ENCODE measurements around the gene CNBD2.

The CNBD2 gene

DNA sequence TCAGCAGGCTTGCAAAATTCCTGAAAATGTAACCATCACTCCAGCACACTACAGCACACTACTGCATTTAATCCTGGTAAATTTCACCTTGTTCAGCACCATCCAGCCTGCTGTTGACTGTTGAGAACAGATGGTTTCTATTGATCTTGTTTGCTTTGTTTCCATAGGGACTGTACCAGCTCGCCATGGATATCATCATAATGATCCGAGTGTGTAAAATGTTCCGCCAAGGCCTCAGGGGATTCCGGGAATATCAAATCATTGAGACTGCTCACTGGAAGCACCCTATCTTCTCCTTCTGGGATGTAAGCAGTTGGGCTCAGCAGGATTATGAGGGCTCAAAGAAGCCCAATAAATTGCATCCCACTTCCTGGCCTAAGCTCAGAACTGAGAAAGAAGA, 4.1 kb downstream of the CNBD2 start:
- TF ChIP-seq TCF4 (CRISPR knock-in tag; IDR thresholded peaks at IDR 0.05; ENCODE audit: borderline replicate concordance) (peak; percentile 13; the same call in 1 of the 2 replicates), ISL1 (CRISPR knock-in tag; IDR thresholded peaks at IDR 0.05) (no peak)
- peak; percentile 20; the same call in 1 of the 3 replicates for ATAC-seq

DNA sequence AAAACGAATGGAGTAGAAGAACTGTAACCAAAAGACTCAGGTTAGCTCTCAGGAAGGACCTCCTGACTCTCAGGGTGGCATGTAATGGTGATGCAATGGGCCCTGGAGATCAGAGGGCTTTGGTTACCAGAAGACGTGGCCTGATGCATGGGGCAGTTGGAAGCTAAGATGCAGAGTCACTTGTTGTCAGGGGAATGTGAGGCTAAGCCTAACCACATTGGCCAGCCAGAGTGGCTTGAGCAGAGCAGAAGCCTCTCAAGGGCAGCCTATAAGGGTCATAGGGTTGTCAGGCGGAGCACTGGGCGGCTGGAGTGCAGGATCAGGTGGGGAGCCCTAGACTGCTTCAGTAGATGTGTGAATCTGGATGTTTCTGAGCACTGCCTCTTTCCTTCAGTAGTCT, 5.9 kb downstream of the CNBD2 start:
- no peak for TF ChIP-seq ZFP30 (CRISPR knock-in tag; IDR thresholded peaks at IDR 0.05)
- ATAC-seq, result no peak

DNA sequence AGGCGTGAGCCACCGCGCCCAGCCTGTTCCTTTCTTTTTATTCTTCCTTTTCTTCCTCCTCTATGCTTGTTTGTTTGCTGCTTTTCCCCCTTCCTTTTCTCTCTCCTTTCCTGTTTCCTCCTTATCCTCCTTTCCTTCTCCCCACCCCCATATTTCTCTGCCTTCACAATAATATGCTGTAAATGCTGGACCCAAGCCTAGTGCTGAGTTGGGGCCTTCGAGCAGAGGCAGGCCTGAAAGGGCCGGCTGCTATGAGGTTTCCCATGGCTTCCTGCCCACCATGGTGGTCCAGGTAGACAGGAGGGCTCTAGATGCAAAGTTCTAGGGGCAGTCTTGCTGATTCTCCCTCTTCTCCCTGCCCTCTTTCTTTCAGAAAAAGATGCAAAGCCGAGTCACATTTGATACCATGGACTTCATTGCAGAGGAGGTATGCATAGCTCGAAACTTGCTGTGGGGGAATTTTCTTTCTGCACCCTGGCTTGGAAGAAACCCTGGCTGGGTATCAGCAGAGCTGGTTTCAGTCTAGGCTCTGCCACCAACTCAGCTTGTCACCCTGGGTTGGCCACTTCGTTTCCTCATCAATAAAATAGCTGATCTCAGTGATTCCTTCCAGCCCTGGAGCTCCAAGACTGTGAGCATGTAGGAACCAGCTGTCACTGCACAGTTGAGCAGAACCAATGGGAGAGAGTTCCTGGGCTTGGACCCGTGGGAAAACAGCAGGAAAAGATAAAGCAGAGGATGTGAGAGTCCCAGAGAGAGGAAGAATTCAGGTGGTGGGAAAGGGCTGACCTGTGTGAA, 7.4 kb downstream of the CNBD2 start:
- no peak for ATAC-seq
- TF ChIP-seq SNAI2 (CRISPR knock-in tag; IDR thresholded peaks at IDR 0.05) (no peak), ISL1 (CRISPR knock-in tag; IDR thresholded peaks at IDR 0.05) (no peak), PPARA (CRISPR knock-in tag; IDR thresholded peaks at IDR 0.05; ENCODE audit: borderline replicate concordance) (no peak), ESRRG (CRISPR knock-in tag; IDR thresholded peaks at IDR 0.05) (no peak), CSDC2 (CRISPR knock-in tag; IDR thresholded peaks at IDR 0.05) (no peak), GLIS3 (CRISPR knock-in tag; IDR thresholded peaks at IDR 0.05) (no peak), ARNTL (CRISPR knock-in tag; IDR thresholded peaks at IDR 0.05; ENCODE audit: borderline replicate concordance, low read depth) (no peak), CREB5 (CRISPR knock-in tag; IDR thresholded peaks at IDR 0.05; ENCODE audit: low read depth) (no peak), ZNF8 (CRISPR knock-in tag; IDR thresholded peaks at IDR 0.05) (no peak), PATZ1 (CRISPR knock-in tag; IDR thresholded peaks at IDR 0.05; ENCODE audit: borderline replicate concordance) (no peak), TOX (CRISPR knock-in tag; IDR thresholded peaks at IDR 0.05; ENCODE audit: borderline replicate concordance) (no peak), ZC3H10 (CRISPR knock-in tag; IDR thresholded peaks at IDR 0.05) (no peak), TCF4 (CRISPR knock-in tag; IDR thresholded peaks at IDR 0.05; ENCODE audit: borderline replicate concordance) (no peak), ZNF565 (CRISPR knock-in tag; conservative IDR thresholded peaks at IDR 0.05; ENCODE audit: low read depth) (no peak), ZFP3 (CRISPR knock-in tag; IDR thresholded peaks at IDR 0.05) (no peak), OSR1 (CRISPR knock-in tag; IDR thresholded peaks at IDR 0.05) (no peak)

DNA sequence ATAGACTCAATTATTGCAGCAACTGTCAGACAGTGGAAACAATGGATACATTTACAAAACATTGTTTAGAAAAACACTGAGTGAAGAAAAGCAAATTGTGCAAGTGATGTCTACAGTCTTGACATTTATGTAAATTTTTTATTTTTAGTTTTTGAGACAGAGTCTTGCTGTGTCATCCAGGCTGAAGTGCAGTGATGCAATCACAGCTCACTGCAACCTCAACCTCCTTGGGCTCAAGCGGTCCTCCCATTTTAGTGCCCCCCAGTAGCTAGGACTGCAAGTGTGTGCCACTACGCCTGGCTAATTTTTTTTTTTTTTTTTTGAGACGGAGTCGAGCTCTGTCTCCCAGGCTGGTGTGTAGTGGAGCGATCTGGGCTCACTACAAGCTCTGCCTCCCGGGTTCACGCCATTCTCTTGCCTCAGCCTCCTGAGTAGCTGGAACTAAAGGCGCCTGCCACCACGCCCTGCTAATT, 9.7 kb downstream of the CNBD2 start:
- no peak for ATAC-seq
- TF ChIP-seq GLIS3 (CRISPR knock-in tag; IDR thresholded peaks at IDR 0.05) (no peak), ZFP3 (CRISPR knock-in tag; IDR thresholded peaks at IDR 0.05) (no peak), ZNF565 (CRISPR knock-in tag; conservative IDR thresholded peaks at IDR 0.05; ENCODE audit: low read depth) (no peak), ARNTL (CRISPR knock-in tag; IDR thresholded peaks at IDR 0.05; ENCODE audit: borderline replicate concordance, low read depth) (no peak), TCF4 (CRISPR knock-in tag; IDR thresholded peaks at IDR 0.05; ENCODE audit: borderline replicate concordance) (no peak), PATZ1 (CRISPR knock-in tag; IDR thresholded peaks at IDR 0.05; ENCODE audit: borderline replicate concordance) (no peak), ZNF8 (CRISPR knock-in tag; IDR thresholded peaks at IDR 0.05) (no peak), TOX (CRISPR knock-in tag; IDR thresholded peaks at IDR 0.05; ENCODE audit: borderline replicate concordance) (no peak), ISL1 (CRISPR knock-in tag; IDR thresholded peaks at IDR 0.05) (no peak), ZC3H10 (CRISPR knock-in tag; IDR thresholded peaks at IDR 0.05) (no peak), CREB5 (CRISPR knock-in tag; IDR thresholded peaks at IDR 0.05; ENCODE audit: low read depth) (no peak)

GRCh38 chr20:35979544-35979943, 11.2 kb downstream of the CNBD2 start:
- ATAC-seq, result no peak
- TF ChIP-seq ARNTL (CRISPR knock-in tag; IDR thresholded peaks at IDR 0.05; ENCODE audit: borderline replicate concordance, low read depth) (no peak), RARB (CRISPR knock-in tag; IDR thresholded peaks at IDR 0.05) (no peak), GLIS3 (CRISPR knock-in tag; IDR thresholded peaks at IDR 0.05) (no peak), ZNF70 (CRISPR knock-in tag; IDR thresholded peaks at IDR 0.05) (no peak), ZC3H10 (CRISPR knock-in tag; IDR thresholded peaks at IDR 0.05) (no peak), ZFP3 (CRISPR knock-in tag; IDR thresholded peaks at IDR 0.05) (no peak), SNAI2 (CRISPR knock-in tag; IDR thresholded peaks at IDR 0.05) (no peak), TOX (CRISPR knock-in tag; IDR thresholded peaks at IDR 0.05; ENCODE audit: borderline replicate concordance) (no peak), ZNF565 (CRISPR knock-in tag; conservative IDR thresholded peaks at IDR 0.05; ENCODE audit: low read depth) (no peak), PATZ1 (CRISPR knock-in tag; IDR thresholded peaks at IDR 0.05; ENCODE audit: borderline replicate concordance) (no peak)
- TF ChIP-seq, protein P1, sequence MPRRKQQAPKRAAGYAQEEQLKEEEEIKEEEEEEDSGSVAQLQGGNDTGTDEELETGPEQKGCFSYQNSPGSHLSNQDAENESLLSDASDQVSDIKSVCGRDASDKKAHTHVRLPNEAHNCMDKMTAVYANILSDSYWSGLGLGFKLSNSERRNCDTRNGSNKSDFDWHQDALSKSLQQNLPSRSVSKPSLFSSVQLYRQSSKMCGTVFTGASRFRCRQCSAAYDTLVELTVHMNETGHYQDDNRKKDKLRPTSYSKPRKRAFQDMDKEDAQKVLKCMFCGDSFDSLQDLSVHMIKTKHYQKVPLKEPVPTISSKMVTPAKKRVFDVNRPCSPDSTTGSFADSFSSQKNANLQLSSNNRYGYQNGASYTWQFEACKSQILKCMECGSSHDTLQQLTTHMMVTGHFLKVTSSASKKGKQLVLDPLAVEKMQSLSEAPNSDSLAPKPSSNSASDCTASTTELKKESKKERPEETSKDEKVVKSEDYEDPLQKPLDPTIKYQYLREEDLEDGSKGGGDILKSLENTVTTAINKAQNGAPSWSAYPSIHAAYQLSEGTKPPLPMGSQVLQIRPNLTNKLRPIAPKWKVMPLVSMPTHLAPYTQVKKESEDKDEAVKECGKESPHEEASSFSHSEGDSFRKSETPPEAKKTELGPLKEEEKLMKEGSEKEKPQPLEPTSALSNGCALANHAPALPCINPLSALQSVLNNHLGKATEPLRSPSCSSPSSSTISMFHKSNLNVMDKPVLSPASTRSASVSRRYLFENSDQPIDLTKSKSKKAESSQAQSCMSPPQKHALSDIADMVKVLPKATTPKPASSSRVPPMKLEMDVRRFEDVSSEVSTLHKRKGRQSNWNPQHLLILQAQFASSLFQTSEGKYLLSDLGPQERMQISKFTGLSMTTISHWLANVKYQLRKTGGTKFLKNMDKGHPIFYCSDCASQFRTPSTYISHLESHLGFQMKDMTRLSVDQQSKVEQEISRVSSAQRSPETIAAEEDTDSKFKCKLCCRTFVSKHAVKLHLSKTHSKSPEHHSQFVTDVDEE (CRISPR knock-in tag; IDR thresholded peaks at IDR 0.05), result no peak

All from SK-N-SH treated with all-trans-retinoic acid at 6 μM for 48 hours (cell line).